Measurements from ENCODE around the gene SLC52A3.
"Not testable (repeated sequence)": the region's sequence is repeated elsewhere in the genome, so short reads cannot be mapped to it uniquely, and the experiment has no call there.

SLC52A3 gene

DNA sequence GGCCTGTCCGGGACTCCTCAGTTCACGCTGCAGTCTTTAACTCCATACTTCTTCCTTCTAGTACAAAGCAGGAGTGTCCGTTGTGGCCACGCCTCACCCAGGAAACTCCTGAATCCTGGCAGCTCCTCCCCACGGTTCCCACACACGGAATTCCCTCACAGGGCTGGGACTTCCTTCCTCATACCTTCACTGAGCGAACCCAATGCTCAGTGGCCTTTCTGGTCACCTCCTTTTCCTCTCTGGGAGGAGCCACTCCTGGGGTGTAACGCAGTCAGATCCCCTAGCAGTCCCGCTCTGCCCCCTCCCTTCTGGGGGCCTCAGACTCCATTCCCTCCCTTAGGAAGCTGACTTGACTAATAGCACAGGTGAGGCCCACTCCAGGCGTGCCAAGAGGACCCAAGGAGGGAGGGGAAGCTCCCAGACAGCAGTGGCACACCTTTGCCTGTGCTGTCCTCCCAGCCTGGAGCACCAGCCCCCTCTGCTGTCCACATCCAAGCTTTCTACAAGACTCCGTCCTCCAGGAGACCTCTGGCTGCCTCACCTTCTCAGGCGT, at the start of gene SLC52A3:
Gene SLC52A3, minus strand, starts transcription at position 75 of the 553 bp plus-strand sequence. CDS start 2,726 bp downstream, outside the sequence.
- DNase-seq: no peak

- DNase-seq: no peak
Observed at GRCh38 chr20:815914-816606, 47.8 kb upstream of the SLC52A3 start.

GRCh38 chr20:815226-815625, 46.9 kb upstream of the SLC52A3 start:
- DNase-seq: no peak

- DNase-seq: no peak
Observed at GRCh38 chr20:813390-813789, 45.1 kb upstream of the SLC52A3 start.

DNA sequence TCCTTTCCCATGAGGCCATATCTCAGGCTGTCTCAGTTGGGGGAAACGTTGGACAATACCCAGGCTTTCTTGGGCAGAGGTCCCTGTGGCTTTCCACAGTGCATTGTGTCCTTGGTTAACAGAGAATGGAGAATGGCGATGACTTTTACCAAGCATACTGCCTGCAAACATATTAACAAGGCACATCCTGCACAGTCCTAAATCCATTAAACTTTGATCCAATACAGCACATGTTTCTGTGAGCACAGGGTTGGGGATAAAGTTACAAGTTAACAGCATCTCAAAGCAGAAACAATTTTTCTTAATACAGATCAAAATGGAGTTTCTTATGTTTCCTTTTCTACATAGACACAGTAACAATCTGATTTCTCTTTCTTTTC, 44.1 kb upstream of the SLC52A3 start:
- DNase-seq: not testable (repeated sequence)

- not testable (repeated sequence) for DNase-seq
Observed at GRCh38 chr20:811776-812434, 43.6 kb upstream of the SLC52A3 start.

DNA sequence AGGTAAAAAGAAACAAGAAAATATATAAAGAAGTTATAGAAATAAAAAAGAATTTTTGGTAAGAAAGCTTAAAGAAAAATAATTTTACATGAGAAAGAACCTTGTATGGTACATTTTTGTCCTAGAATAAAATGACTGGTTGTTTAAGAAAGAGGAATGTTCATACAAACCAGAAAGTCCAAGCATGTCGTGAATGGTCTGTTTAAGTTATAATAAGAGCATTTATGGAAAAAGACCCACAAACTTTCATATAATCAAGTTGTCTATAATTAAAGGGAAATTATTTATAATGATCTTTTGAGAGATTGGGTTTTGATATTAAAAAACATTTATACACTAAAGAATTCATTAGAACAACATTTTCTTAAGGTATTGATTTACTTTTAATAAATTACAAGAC, 37.4 kb upstream of the SLC52A3 start:
- no peak for DNase-seq

DNA sequence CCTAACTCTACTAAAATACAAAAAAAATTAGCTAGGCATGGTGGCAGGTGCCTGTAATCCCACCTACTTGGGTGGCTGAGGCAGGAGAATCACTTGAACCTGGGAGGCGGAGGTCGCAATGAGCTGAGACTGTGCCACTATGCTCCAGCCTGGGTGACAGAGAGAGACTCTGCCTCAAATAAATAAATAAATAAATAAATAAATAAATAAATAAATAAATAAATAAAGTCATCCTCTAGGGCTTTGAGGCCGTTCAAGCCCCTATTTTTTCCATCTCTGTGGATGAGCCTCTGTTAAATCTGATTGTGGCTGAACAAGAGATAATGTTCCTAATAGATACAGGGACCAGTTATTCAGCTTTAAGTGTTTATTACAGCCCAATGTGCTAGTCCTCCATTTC, 33.4 kb upstream of the SLC52A3 start:
- DNase-seq: no peak

- not testable (repeated sequence) for DNase-seq
Observed at GRCh38 chr20:800026-800425, 31.7 kb upstream of the SLC52A3 start.

DNA sequence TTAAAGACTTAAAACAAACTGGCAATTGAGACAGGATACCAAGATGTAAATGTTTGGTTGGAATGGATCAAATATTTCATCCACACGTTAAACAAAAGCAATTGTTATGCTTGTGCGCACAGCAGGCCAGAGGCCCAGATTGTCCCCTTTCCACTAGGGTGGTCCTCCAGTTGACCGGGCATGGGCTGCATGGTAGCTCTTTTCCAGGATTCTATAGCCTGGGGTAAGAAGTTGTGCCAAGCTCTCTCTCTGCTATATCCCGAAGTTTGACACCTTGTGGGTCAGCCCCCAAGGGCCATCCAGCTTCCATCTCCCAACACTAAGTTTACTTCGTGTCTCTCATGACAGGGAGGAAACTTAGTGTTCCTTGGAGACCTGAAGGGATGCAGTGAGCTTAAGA, 30.4 kb upstream of the SLC52A3 start:
- not testable (repeated sequence) for DNase-seq

GRCh38 chr20:796921-797320, 28.6 kb upstream of the SLC52A3 start:
- DNase-seq: no peak

DNA sequence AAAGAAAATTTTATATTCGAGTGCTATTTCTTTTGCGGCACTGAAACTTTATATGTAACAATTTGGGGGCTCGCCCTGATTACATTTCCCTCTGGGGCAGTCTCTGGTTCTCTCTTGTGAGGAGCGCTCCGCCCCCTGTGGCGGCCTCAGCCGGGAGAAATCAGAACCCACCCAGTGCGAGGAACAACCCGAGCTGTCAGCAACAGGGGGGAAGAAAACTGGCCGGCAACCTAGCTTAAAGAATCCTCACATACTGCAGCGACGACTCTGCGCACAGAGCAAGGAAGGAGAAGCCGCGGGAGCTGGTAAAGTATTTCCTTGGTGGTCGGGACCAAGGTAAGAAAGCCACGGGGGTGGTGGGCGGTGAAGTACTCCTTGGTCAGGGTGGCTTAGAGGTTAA, 23.9 kb upstream of the SLC52A3 start:
- no peak for DNase-seq

DNA sequence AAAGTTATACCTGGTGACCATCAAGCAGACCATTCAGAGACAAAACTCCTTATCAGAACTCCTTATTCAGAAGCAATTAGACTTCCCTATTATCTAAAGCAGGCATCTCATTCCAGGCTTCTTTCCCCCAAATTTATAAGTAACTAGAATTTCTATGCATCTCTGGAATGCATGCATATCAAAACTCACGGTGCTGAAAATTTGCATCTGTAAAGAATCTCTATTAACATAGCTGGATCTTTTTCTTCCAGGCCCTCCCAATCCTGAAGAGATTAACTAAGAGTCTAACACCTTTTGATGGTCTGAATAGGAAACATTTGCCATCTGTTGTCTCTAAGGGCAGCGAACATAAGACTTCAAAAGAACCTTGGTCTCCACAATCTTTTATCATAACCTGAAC, 22.8 kb upstream of the SLC52A3 start:
- no peak for DNase-seq

DNA sequence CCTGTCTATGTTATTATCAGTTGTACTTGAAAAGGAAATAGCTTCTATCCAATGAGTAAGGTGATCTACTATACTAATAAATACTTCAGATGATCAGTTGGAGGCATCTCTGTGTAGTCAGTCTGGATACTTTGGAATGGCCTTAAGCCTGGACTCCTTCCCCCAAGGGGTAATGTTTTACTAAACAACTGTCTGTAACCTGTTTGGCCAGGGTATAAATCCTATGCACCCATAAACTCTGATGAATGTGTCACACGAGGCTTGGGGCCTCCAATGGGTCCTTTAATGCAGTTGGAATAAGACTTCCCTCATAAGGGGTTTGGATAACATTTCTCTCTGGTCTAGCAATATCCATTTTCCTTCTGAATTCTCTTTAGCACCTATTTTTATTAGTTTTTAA, 19.5 kb upstream of the SLC52A3 start:
- no peak for DNase-seq

- no peak for DNase-seq
Observed at GRCh38 chr20:779771-780170, 11.5 kb upstream of the SLC52A3 start.

DNA sequence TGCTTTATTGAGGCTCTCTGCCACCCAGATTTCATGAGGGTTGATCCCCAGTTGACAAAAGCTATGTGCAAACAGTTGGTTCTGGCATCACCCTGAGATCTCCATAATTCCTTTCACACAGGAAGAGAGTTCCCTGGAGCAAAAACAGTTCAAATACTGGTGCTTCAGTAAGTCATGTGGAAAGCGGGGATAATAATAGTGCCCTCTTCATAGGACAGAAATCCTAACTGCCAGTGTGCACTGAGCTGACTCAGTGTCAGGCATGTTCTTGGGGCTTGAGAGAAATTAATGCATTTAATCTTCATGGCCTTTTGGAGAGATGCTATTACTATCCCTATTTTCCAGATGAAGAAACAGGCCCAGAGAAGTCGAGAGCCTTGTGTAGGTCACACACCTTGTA, 7.9 kb upstream of the SLC52A3 start:
- DNase-seq: no peak

DNA sequence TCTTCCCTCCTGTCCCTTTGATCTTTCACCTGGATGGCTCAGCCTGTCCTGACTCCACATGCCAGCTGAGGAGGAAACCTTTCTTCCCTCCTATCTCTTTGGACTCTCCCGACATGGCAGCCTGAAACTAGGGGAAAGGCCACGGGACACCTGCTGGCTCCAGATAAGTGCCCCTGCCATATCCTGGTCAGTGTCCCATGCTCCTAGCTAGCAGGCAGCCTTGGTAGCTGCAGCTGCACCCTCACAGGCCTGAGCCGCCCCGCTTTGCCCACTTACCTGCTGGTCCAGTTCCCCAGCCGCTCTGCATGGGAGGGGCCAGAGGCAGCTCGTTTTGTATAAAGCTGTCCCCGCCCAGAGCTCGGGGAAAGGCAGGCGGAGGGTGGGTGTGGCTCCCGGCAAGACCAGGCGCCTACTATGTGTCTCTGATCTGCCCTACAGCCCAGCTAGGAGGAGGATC, 7.4 kb upstream of the SLC52A3 start:
- no peak for DNase-seq

GRCh38 chr20:774660-775057, 6.4 kb upstream of the SLC52A3 start:
- no peak for DNase-seq

DNA sequence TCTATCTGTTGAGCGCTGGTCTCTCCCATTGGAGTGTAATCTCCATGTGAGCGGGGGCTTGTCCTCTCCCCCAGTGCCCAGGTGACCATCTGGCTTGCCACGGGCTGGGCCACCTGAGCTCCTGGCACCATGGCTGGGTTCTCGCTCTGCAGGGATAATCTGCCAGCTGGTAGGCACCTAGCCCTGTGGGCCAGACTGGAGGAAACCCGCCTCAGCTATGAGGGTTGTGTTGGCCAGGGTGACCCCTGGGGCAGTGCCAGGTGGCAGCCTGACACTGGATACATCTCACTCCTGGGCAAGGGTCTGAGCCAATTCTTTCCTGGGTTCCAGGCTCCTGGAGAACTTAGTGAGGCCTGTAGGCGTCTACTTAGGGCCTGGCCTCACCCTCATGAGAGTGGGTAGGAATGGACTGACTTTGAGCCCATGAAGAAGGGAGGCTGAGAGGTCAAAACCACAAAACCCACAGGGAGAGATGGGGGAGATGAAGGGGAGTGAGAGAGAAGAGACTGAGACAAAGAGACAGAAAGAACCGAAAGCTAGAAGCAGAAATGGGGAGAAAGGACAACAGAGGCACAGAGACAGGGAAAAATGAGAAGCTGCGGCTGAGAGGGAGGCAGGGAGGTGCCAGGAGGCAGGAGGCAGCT, 5.8 kb upstream of the SLC52A3 start:
- no peak for DNase-seq

DNA sequence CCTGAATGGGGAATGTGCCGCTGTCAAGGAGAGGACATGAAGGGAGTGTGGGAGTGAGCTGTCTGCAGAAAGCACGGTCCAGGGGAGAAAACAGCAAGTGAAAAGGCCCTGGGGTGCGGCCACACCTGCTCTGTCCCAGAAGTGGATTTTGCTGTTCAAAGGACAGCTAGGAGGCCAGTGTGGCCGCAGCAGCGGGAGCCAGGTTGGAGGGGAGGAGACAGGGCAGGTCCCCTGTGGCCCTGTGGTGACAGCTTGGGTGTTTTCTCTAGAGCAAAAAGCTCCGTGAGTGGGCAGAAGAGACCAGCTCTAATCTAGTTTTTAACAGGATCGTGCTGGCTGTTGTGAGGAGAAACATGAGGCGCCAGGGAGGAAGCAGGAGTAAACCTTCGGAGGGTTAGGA, 4.5 kb upstream of the SLC52A3 start:
- DNase-seq: no peak

DNA sequence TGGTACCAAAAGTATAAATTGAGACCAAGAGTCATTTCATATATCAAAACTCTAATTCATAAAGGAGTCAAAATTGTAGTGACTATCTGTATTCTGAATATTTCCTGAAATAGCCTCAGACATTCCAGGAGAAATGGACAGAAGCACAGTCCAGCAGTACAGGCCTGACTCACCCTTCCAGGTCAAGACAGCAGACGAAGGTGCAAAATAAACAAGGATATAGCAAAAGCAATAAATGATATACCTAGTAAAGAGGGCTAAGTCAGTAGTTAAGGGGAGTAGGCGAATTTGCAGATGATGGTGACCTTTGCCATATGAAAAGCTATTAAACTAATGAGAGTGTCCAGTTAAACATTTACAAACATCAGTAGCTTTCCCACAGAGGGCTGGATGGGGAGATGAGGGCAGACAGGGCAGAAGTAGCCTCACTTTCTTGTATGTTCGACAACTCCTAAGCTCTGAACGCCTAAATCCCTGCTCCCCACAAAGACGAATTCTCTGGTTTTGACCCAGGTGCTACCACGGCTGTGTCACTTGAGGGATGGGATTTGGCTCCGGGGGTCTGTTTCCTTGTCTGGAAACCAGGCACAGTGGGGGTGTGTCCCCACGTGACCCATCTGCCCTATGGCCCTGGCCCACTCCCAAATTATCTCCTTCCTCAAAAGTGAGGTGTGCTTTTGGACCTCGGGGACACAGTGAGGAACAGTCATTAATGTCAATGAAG, 3.6 kb upstream of the SLC52A3 start:
- DNase-seq: no peak

GRCh38 chr20:770691-771090, 2.4 kb upstream of the SLC52A3 start:
- no peak for DNase-seq

DNA sequence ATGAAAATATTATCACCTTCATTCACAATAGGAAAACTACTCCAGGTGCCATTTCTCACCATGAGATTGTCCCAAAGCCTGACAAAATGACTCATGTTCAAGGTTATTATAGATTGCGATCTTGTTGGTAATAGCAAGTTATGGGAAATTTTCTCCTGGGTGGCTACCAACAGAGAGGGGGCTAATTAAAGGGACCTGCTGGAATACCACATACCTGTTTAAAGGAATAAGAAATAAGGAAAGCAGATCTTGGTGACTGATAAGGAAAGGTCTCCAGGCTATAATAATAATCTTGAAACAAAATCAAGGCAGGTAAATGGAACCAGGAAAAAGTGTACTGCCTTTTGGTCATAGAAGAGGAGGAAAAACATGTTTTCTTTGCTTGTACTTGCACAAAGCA, 1.4 kb downstream of the SLC52A3 start:
- no peak for DNase-seq
